ENCODE results near the gene UGT1A1. TPM values are rescaled to one million over a fixed set of nuclear protein-coding genes. Genes with fewer than 3 reads are reported as not detected.

UGT1A1 gene
- total RNA-seq, 4 donors from 2014 or later: 0.24 to 1.5 (median 0.72) TPM; not detected in 1

GRCh38 chr2:233811732-233812131 lies 51.7 kb downstream of the UGT1A1 start:
- Histone ChIP-seq H3K4me3 (no peak overlapping the region), H3K27me3 (peaks cover 12% of the 10 kb centered on the region), H3K27ac (no peak overlapping the region), H3K4me1 (no peaks in the 10 kb centered on the region), H3K36me3 (no peaks in the 10 kb centered on the region), H3K9me3 (no peaks in the 10 kb centered on the region)
- TF ChIP-seq, protein P1, sequence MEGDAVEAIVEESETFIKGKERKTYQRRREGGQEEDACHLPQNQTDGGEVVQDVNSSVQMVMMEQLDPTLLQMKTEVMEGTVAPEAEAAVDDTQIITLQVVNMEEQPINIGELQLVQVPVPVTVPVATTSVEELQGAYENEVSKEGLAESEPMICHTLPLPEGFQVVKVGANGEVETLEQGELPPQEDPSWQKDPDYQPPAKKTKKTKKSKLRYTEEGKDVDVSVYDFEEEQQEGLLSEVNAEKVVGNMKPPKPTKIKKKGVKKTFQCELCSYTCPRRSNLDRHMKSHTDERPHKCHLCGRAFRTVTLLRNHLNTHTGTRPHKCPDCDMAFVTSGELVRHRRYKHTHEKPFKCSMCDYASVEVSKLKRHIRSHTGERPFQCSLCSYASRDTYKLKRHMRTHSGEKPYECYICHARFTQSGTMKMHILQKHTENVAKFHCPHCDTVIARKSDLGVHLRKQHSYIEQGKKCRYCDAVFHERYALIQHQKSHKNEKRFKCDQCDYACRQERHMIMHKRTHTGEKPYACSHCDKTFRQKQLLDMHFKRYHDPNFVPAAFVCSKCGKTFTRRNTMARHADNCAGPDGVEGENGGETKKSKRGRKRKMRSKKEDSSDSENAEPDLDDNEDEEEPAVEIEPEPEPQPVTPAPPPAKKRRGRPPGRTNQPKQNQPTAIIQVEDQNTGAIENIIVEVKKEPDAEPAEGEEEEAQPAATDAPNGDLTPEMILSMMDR (IDR thresholded peaks at IDR 0.05): no peak
- TF ChIP-seq EP300 (IDR thresholded peaks at IDR 0.05) (no peak), POLR2A (IDR thresholded peaks at IDR 0.05) (no peak), POLR2AphosphoS5 (IDR thresholded peaks at IDR 0.05) (no peak)
- DNase-seq (ENCODE audit: low spot score in 2 of 2): peak; percentile 16 to 37
- WGBS: 91% methylated on average over 6 of the region's 8 CpGs

DNA sequence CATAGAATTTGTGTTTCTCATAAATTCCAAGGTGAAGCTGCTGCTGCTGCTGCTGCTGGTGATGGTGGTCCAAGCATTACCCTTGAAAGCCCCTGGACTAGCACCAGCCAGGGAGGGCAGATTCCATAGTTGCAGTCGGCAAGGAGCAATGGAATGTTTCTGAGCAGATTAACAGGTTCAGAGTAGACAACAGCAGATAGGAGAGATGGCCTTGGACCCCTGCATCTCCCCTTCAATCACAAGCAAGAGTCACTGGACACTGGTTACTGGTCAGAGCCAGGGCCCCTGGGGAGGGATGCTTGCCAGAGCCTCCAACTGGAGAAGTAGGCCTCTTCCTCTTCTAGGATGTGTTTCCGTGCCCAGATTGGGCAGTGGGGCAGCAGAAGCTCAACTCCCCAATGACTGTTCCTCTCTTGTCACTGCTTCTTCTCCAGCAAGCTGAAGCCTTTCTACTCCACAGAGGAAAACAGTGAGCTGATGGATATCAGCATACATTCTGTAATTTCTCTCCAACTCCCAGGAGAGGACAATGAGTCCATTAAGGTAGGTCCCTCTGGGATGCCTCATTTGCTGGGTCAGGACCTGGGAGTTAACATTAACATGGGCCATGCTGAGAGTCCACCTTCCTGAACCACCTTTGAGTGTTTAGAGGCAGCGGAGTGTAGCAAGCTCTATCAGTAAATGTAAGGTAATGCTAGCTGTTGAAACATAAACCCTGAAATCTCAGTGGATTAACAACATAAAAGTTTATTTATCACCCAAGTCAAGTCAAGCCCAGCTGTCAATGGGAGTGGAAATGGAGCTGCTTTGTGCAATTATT lies 53.4 kb downstream of the UGT1A1 start:
- Histone ChIP-seq H3K9me3 (no peaks in the 10 kb centered on the region), H3K27me3 (peaks cover 8% of the 10 kb centered on the region), H3K27ac (no peak overlapping the region), H3K4me3 (no peak overlapping the region), H3K4me1 (no peaks in the 10 kb centered on the region), H3K36me3 (no peaks in the 10 kb centered on the region)
- DNase-seq (ENCODE audit: low spot score in 2 of 2): peak; percentile 25 to 34
- 72% methylated on average over 3 of the region's 3 CpGs for WGBS
- TF ChIP-seq POLR2A (IDR thresholded peaks at IDR 0.05) (no peak), EP300 (IDR thresholded peaks at IDR 0.05) (no peak), POLR2AphosphoS5 (IDR thresholded peaks at IDR 0.05) (no peak)
- TF ChIP-seq, protein P1 (IDR thresholded peaks at IDR 0.05): no peak

GRCh38 chr2:233814056-233814835 lies 54.2 kb downstream of the UGT1A1 start:
- Histone ChIP-seq H3K36me3 (no peaks in the 10 kb centered on the region), H3K4me1 (no peaks in the 10 kb centered on the region), H3K27me3 (peaks cover under 1% of the 10 kb centered on the region), H3K9me3 (no peaks in the 10 kb centered on the region), H3K4me3 (no peak overlapping the region), H3K27ac (no peak overlapping the region)
- DNase-seq (ENCODE audit: low spot score in 2 of 2): peak; percentile 26 to 58
- TF ChIP-seq EP300 (IDR thresholded peaks at IDR 0.05): no peak
- TF ChIP-seq POLR2A (IDR thresholded peaks at IDR 0.05): no peak
- TF ChIP-seq POLR2AphosphoS5 (IDR thresholded peaks at IDR 0.05): no peak
- TF ChIP-seq, protein P1 (IDR thresholded peaks at IDR 0.05): no peak
- whole genome bisulfite sequencing: 42% methylated on average over 2 of the region's 2 CpGs

DNA sequence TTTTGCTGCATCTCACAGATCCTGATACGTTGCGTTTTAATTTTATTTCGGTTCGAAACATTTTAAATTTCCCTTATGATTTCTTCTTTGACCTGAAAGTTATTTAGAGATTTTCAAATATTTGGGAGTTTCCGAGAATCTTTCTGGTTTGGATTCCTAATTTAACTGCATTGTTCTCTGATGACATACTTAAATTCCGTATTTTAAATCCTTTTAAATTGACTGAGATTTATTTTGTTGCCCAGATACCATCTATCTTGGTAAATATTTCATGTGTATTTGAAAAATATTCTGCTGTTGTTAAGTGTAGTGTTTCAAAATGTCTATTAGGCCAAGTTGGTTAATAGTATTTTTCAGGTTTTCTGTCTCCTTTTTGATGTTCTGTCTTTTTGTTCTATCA lies 55.8 kb downstream of the UGT1A1 start:
- 70% methylated on average over 6 of the region's 6 CpGs for WGBS
- H3K27me3 ChIP-seq: no peaks in the 10 kb centered on the region
- no peaks in the 10 kb centered on the region for H3K4me1 ChIP-seq
- no peaks in the 10 kb centered on the region for H3K36me3 ChIP-seq
- H3K4me3 ChIP-seq: no peak overlapping the region
- H3K27ac ChIP-seq: no peak overlapping the region
- DNase-seq (ENCODE audit: low spot score in 2 of 2): no peak
- no peaks in the 10 kb centered on the region for H3K9me3 ChIP-seq
- TF ChIP-seq, protein P1 (IDR thresholded peaks at IDR 0.05): no peak
- TF ChIP-seq EP300 (IDR thresholded peaks at IDR 0.05): no peak
- no peak for TF ChIP-seq POLR2AphosphoS5 (IDR thresholded peaks at IDR 0.05)
- TF ChIP-seq POLR2A (IDR thresholded peaks at IDR 0.05): no peak

GRCh38 chr2:233816334-233816733 lies 56.3 kb downstream of the UGT1A1 start:
- no peak overlapping the region for H3K27ac ChIP-seq
- no peaks in the 10 kb centered on the region for H3K9me3 ChIP-seq
- no peaks in the 10 kb centered on the region for H3K4me1 ChIP-seq
- no peaks in the 10 kb centered on the region for H3K27me3 ChIP-seq
- no peak overlapping the region for H3K4me3 ChIP-seq
- peak in 1 of 2 donors; percentile 28 for DNase-seq (ENCODE audit: low spot score in 2 of 2)
- TF ChIP-seq POLR2AphosphoS5 (IDR thresholded peaks at IDR 0.05) (no peak), EP300 (IDR thresholded peaks at IDR 0.05) (no peak), POLR2A (IDR thresholded peaks at IDR 0.05) (no peak)
- TF ChIP-seq, protein P1 (IDR thresholded peaks at IDR 0.05): no peak
- H3K36me3 ChIP-seq: no peaks in the 10 kb centered on the region
- WGBS: 52% methylated on average over 2 of the region's 2 CpGs
